HG03159 (cell line): Measurements from ENCODE around the gene LRRC4C.
"Not testable (repeated sequence)": the region's sequence is repeated elsewhere in the genome, so short reads cannot be mapped to it uniquely, and the experiment has no call there.

ENCODE experiments used
- ATAC-seq: cut with Tn5 transposase; IDR thresholded peaks from one replicate; pipeline ENCODE4 v1.9.1; 2021; ENCODE audit warnings: mild to moderate bottlenecking, moderate library complexity; ENCODE audit not compliant: unreplicated experiment

Gene LRRC4C

GRCh38 chr11:40268551-40268950 lies 1190.9 kb downstream of the LRRC4C start:
- no peak for ATAC-seq

- no peak for ATAC-seq
Observed at GRCh38 chr11:40255457-40255856, 1204.0 kb downstream of the LRRC4C start.

- no peak for ATAC-seq
Observed at GRCh38 chr11:40253166-40253565, 1206.3 kb downstream of the LRRC4C start.

GRCh38 chr11:40252236-40252635 lies 1207.2 kb downstream of the LRRC4C start:
- ATAC-seq, result no peak

- no peak for ATAC-seq
Observed at GRCh38 chr11:40246983-40247382, 1212.5 kb downstream of the LRRC4C start.

GRCh38 chr11:40241524-40242051 lies 1217.9 kb downstream of the LRRC4C start:
- peak; percentile 94 for ATAC-seq

GRCh38 chr11:40240284-40240683 lies 1219.2 kb downstream of the LRRC4C start:
- ATAC-seq, result no peak

- ATAC-seq, result no peak
Observed at GRCh38 chr11:40236526-40236925, 1222.9 kb downstream of the LRRC4C start.

GRCh38 chr11:40235841-40236240 lies 1223.6 kb downstream of the LRRC4C start:
- ATAC-seq, result no peak

GRCh38 chr11:40230821-40231220 lies 1228.6 kb downstream of the LRRC4C start:
- ATAC-seq, result no peak

- no peak for ATAC-seq
Observed at GRCh38 chr11:40228662-40229061, 1230.8 kb downstream of the LRRC4C start.

- peak; percentile 93 for ATAC-seq
Observed at GRCh38 chr11:40227730-40228129, 1231.7 kb downstream of the LRRC4C start.

- no peak for ATAC-seq
Observed at GRCh38 chr11:40226654-40227053, 1232.8 kb downstream of the LRRC4C start.

GRCh38 chr11:40223596-40224330 lies 1235.7 kb downstream of the LRRC4C start:
- ATAC-seq, result no peak

GRCh38 chr11:40219401-40219800 lies 1240.1 kb downstream of the LRRC4C start:
- no peak for ATAC-seq

- ATAC-seq, result no peak
Observed at GRCh38 chr11:40215556-40215955, 1243.9 kb downstream of the LRRC4C start.

GRCh38 chr11:40207416-40207815 lies 1252.0 kb downstream of the LRRC4C start:
- ATAC-seq, result no peak

- no peak for ATAC-seq
Observed at GRCh38 chr11:40204228-40204627, 1255.2 kb downstream of the LRRC4C start.

GRCh38 chr11:40203606-40204005 lies 1255.8 kb downstream of the LRRC4C start:
- no peak for ATAC-seq

- ATAC-seq, result no peak
Observed at GRCh38 chr11:40202589-40203270, 1256.7 kb downstream of the LRRC4C start.

- not testable (repeated sequence) for ATAC-seq
Observed at GRCh38 chr11:40192590-40192989, 1266.9 kb downstream of the LRRC4C start.

- no peak for ATAC-seq
Observed at GRCh38 chr11:40190294-40190693, 1269.2 kb downstream of the LRRC4C start.
